Germinal center (tissue), 1 donor: ENCODE data around the gene STK26.
"Not testable (repeated sequence)": the region's sequence is repeated elsewhere in the genome, so short reads cannot be mapped to it uniquely, and the experiment has no call there.

Source experiments
- DNase-seq: peaks from one replicate; pipeline ENCODE4 v3.0.0; 2012; ENCODE audit warnings: mixed read lengths, low spot score

The STK26 gene

GRCh38 chrX:132022967-132023895 lies at the start of gene STK26:
Gene STK26, plus strand, starts transcription at chrX:132023302. Its CDS starts 316 bp downstream, at chrX:132023618.
- peak; percentile 73 for DNase-seq

- no peak for DNase-seq
These were observed 47.3 kb upstream of the STK26 start for GRCh38 chrX:131975851-131976250.

- DNase-seq = no peak
These were observed 45.5 kb upstream of the STK26 start for GRCh38 chrX:131977619-131978018.

- DNase-seq = no peak
These were observed 44.0 kb upstream of the STK26 start for GRCh38 chrX:131979116-131979515.

GRCh38 chrX:131985526-131986049 lies 37.5 kb upstream of the STK26 start:
- no peak for DNase-seq

GRCh38 chrX:131987252-131987651 lies 35.9 kb upstream of the STK26 start:
- DNase-seq = peak; percentile 7

GRCh38 chrX:131988236-131988635 lies 34.9 kb upstream of the STK26 start:
- DNase-seq = no peak

GRCh38 chrX:132001127-132001526 lies 22.0 kb upstream of the STK26 start:
- DNase-seq = no peak

- DNase-seq = no peak
These were observed 18.4 kb upstream of the STK26 start for GRCh38 chrX:132004728-132005127.

- DNase-seq = no peak
These were observed 13.8 kb upstream of the STK26 start for GRCh38 chrX:132009350-132009749.

- not testable (repeated sequence) for DNase-seq
These were observed 12.9 kb upstream of the STK26 start for GRCh38 chrX:132010213-132010612.

- no peak for DNase-seq
These were observed 7.2 kb upstream of the STK26 start for GRCh38 chrX:132015875-132016274.

- no peak for DNase-seq
These were observed 6.3 kb upstream of the STK26 start for GRCh38 chrX:132016628-132017430.

- no peak for DNase-seq
These were observed 5.5 kb upstream of the STK26 start for GRCh38 chrX:132017431-132018185.

GRCh38 chrX:132022198-132022966 lies 720 bp upstream of the STK26 start:
- DNase-seq = peak; percentile 16

- peak; percentile 12 for DNase-seq
These were observed 839 bp downstream of the STK26 start for GRCh38 chrX:132023896-132024386.

- DNase-seq = no peak
These were observed 1.9 kb downstream of the STK26 start for GRCh38 chrX:132025041-132025440.

GRCh38 chrX:132030264-132030663 lies 7.2 kb downstream of the STK26 start:
- no peak for DNase-seq

GRCh38 chrX:132031867-132032266 lies 8.8 kb downstream of the STK26 start:
- DNase-seq = no peak

GRCh38 chrX:132033166-132033565 lies 10.1 kb downstream of the STK26 start:
- DNase-seq = no peak

GRCh38 chrX:132034648-132035047 lies 11.5 kb downstream of the STK26 start:
- DNase-seq = no peak
